WTC11 (cell line): ENCODE data around the gene RBM20. TPM values are rescaled to one million over a fixed set of nuclear protein-coding genes. Genes with fewer than 3 reads are reported as not detected.

Experiments used
- ATAC-seq: fragments of 200-7000 bp; cut with Tn5 transposase; 2 replicates; pipeline ENCODE4 v1.10.0; 2021; ENCODE audit warnings: mild to moderate bottlenecking, moderate library complexity
- CTCF ChIA-PET: fragments of 300-600 bp; sonication (Branson Sonifier 250); formaldehyde crosslinking; loops from one replicate; lab custom pipeline; 2021; ENCODE audit warnings: antibody characterized with exemption; lab: Charles Lee
- POLR2A ChIA-PET: fragments of 350-600 bp; sonication (Branson Sonifier 250); formaldehyde crosslinking; loops from one replicate; lab custom pipeline; 2021; ENCODE audit warnings: antibody characterized with exemption; lab: Charles Lee
- DNase-seq: peaks from one replicate; pipeline ENCODE4 v3.0.0; 2021; ENCODE audit warnings: low spot score
- H3K27ac Mint-ChIP-seq: 2 replicates; pipeline ENCODE4 v1.8.0; 2021; ENCODE audit warnings: mixed read lengths
- H3K27me3 Mint-ChIP-seq: 2 replicates; pipeline ENCODE4 v1.8.0; 2021; ENCODE audit warnings: low read depth, mild to moderate bottlenecking, moderate library complexity, mixed read lengths
- H3K36me3 Mint-ChIP-seq: 2 replicates; pipeline ENCODE4 v1.8.0; 2021; ENCODE audit warnings: mixed read lengths
- H3K4me1 Mint-ChIP-seq: 2 replicates; pipeline ENCODE4 v1.8.0; 2022; ENCODE audit warnings: mixed read lengths
- H3K4me3 Mint-ChIP-seq: 2 replicates; pipeline ENCODE4 v1.8.0; 2021; ENCODE audit warnings: mild to moderate bottlenecking, moderate library complexity, mixed read lengths
- H3K9me3 Mint-ChIP-seq: 2 replicates; pipeline ENCODE4 v1.8.0; 2021; ENCODE audit warnings: mixed read lengths
- CREB1 ChIP-seq: sonication (generic); formaldehyde crosslinking; IDR thresholded peaks from 2 replicates; pipeline ENCODE4 v1.8.0; 2023; ENCODE audit warnings: mild to moderate bottlenecking, missing genetic modification reagents
- EMX1 ChIP-seq: fragments of 250-450 bp; sonication (Bioruptor Pico); IDR thresholded peaks from 2 replicates; pipeline ENCODE4 v1.8.0; 2021; ENCODE audit warnings: mild to moderate bottlenecking
- FOXK1 ChIP-seq: sonication (generic); formaldehyde crosslinking; IDR thresholded peaks from 2 replicates; pipeline ENCODE4 v1.8.0; 2022; ENCODE audit warnings: mild to moderate bottlenecking, moderate library complexity, missing genetic modification reagents
- FOXP1 ChIP-seq: sonication (generic); formaldehyde crosslinking; IDR thresholded peaks from 2 replicates; pipeline ENCODE4 v1.8.0; 2022; ENCODE audit warnings: missing genetic modification reagents, mild to moderate bottlenecking, moderate library complexity, borderline replicate concordance
- IRF2 ChIP-seq: sonication (generic); formaldehyde crosslinking; IDR thresholded peaks from 2 replicates; pipeline ENCODE4 v1.8.0; 2022; ENCODE audit warnings: low read depth, missing genetic modification reagents, borderline replicate concordance
- JAZF1 ChIP-seq: fragments of 250-450 bp; sonication (Bioruptor Pico); IDR thresholded peaks from 2 replicates; pipeline ENCODE4 v1.9.0; 2021; ENCODE audit warnings: moderate library complexity, mild to moderate bottlenecking, inconsistent platforms
- KAT7 ChIP-seq: sonication (generic); formaldehyde crosslinking; IDR thresholded peaks from 2 replicates; pipeline ENCODE4 v1.8.1; 2023; ENCODE audit warnings: missing genetic modification reagents, mild to moderate bottlenecking, borderline replicate concordance
- NFE2L1 ChIP-seq: sonication (generic); formaldehyde crosslinking; IDR thresholded peaks from 2 replicates; pipeline ENCODE4 v1.8.1; 2023; ENCODE audit warnings: missing genetic modification reagents
- SMAD4 ChIP-seq: sonication (generic); formaldehyde crosslinking; IDR thresholded peaks from 2 replicates; pipeline ENCODE4 v1.8.0; 2022; ENCODE audit warnings: mild to moderate bottlenecking, missing genetic modification reagents
- TP53 ChIP-seq: sonication (generic); formaldehyde crosslinking; IDR thresholded peaks from 2 replicates; pipeline ENCODE4 v1.8.1; 2023; ENCODE audit warnings: mild to moderate bottlenecking, missing genetic modification reagents
- ZNF138 ChIP-seq: sonication (generic); formaldehyde crosslinking; conservative IDR thresholded peaks from 2 replicates; pipeline ENCODE4 v1.8.1; 2022; ENCODE audit warnings: mild to moderate bottlenecking, moderate library complexity, missing genetic modification reagents
- ZNF317 ChIP-seq: sonication (generic); formaldehyde crosslinking; IDR thresholded peaks from 2 replicates; pipeline ENCODE4 v1.8.1; 2023; ENCODE audit warnings: low read depth, mild to moderate bottlenecking, moderate library complexity, missing genetic modification reagents, borderline replicate concordance
- ZNF396 ChIP-seq: fragments of 250-450 bp; sonication (Bioruptor Pico); IDR thresholded peaks from 2 replicates; pipeline ENCODE4 v1.8.0; 2021; ENCODE audit warnings: mild to moderate bottlenecking, moderate library complexity, borderline replicate concordance
- total RNA-seq: library from RNA; stranded (reverse); gene quantifications from 3 replicates; pipeline ENCODE4 v1.2.3, GENCODE V29; 2021
- TF ChIP-seq, protein P1 (sequence below): fragments of 250-450 bp; sonication (Bioruptor Pico); IDR thresholded peaks from 2 replicates; pipeline ENCODE4 v1.9.0; 2021; ENCODE audit warnings: moderate library complexity, mild to moderate bottlenecking, inconsistent platforms, borderline replicate concordance
- TF ChIP-seq, protein P2 (sequence below): fragments of 250-450 bp; sonication (Bioruptor Pico); IDR thresholded peaks from 2 replicates; pipeline ENCODE4 v1.8.0; 2021; ENCODE audit warnings: mild to moderate bottlenecking
- TF ChIP-seq, protein P3 (sequence below): sonication (generic); formaldehyde crosslinking; conservative IDR thresholded peaks from 2 replicates; pipeline ENCODE4 v1.8.1; 2023; ENCODE audit warnings: mild to moderate bottlenecking, low read depth, missing genetic modification reagents, moderate library complexity
- TF ChIP-seq, protein P4 (sequence below): sonication (generic); formaldehyde crosslinking; IDR thresholded peaks from 2 replicates; pipeline ENCODE4 v1.8.0; 2023; ENCODE audit warnings: mild to moderate bottlenecking, missing genetic modification reagents
- TF ChIP-seq, protein P5 (sequence below): sonication (generic); formaldehyde crosslinking; IDR thresholded peaks from 2 replicates; pipeline ENCODE4 v1.8.1; 2022; ENCODE audit warnings: low read depth, mild to moderate bottlenecking, moderate library complexity, missing genetic modification reagents, borderline replicate concordance
- TF ChIP-seq, protein P6 (sequence below): sonication (generic); formaldehyde crosslinking; IDR thresholded peaks from 2 replicates; pipeline ENCODE4 v1.8.0; 2023; ENCODE audit warnings: missing genetic modification reagents

The RBM20 gene
- total RNA-seq, 1 experiment from 2014 or later, result 0.52 TPM

DNA sequence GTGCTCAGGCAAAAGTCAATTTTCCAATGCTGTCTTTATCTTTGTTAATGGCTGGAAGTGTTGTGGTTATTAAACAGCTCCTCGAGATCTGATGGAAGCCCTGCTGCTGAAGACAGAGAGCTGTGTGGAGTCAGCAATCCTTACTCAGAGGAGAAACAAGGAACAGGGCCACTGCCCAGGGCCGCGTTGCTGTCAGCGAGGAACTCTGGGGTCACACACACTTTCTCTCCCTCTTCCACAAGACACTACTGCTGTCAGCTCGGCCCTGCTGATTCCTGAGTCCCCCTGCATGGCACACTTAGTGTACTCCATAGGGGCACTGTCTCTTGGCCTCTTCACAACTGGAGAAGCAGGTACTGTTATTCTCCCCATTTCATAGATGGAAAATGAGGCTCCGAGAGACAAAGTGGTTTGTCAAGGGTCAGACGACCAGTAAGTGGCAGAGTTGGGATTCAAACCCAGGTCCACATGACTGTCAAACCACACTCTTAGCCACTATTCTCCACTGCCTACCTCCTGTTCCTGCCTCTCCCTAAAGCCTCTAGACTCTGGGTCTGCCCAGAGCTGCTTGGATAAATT, 198.3 kb downstream of the RBM20 start:
- H3K27ac Mint-ChIP-seq, result no peak overlapping the region
- DNase-seq, result no peak
- H3K9me3 Mint-ChIP-seq, result peaks cover 3% of the 10 kb centered on the region
- peaks cover 24% of the 10 kb centered on the region for H3K4me1 Mint-ChIP-seq
- CTCF ChIA-PET, result interaction anchor here (0.5 kb wide), 1 partner anchor 37 kb away, joined by 6 read pairs; no protein-coding TSS in a partner anchor
- POLR2A ChIA-PET, result interaction anchor here (1.2 kb wide), 1 partner anchor 29 kb away, joined by 5 read pairs; the partner anchor contains the start of gene PDCD4
- H3K4me3 Mint-ChIP-seq, result no peak overlapping the region
- TF ChIP-seq, protein P1, sequence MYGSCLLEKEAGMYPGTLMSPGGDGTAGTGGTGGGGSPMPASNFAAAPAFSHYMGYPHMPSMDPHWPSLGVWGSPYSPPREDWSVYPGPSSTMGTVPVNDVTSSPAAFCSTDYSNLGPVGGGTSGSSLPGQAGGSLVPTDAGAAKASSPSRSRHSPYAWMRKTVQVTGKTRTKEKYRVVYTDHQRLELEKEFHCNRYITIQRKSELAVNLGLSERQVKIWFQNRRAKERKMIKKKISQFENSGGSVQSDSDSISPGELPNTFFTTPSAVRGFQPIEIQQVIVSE (CRISPR knock-in tag), result no peak
- no peak for TF ChIP-seq FOXP1 (CRISPR knock-in tag)
- TF ChIP-seq EMX1 (CRISPR knock-in tag), result no peak
- TF ChIP-seq SMAD4, result no peak
- TF ChIP-seq, protein P2, sequence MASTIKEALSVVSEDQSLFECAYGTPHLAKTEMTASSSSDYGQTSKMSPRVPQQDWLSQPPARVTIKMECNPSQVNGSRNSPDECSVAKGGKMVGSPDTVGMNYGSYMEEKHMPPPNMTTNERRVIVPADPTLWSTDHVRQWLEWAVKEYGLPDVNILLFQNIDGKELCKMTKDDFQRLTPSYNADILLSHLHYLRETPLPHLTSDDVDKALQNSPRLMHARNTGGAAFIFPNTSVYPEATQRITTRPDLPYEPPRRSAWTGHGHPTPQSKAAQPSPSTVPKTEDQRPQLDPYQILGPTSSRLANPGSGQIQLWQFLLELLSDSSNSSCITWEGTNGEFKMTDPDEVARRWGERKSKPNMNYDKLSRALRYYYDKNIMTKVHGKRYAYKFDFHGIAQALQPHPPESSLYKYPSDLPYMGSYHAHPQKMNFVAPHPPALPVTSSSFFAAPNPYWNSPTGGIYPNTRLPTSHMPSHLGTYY (CRISPR knock-in tag), result no peak
- TF ChIP-seq FOXK1 (CRISPR knock-in tag), result no peak
- no peak for TF ChIP-seq ZNF138
- no peak for TF ChIP-seq KAT7 (CRISPR knock-in tag)
- TF ChIP-seq TP53 (CRISPR knock-in tag), result no peak
- no peak for TF ChIP-seq NFE2L1 (CRISPR knock-in tag)
- TF ChIP-seq, protein P3, sequence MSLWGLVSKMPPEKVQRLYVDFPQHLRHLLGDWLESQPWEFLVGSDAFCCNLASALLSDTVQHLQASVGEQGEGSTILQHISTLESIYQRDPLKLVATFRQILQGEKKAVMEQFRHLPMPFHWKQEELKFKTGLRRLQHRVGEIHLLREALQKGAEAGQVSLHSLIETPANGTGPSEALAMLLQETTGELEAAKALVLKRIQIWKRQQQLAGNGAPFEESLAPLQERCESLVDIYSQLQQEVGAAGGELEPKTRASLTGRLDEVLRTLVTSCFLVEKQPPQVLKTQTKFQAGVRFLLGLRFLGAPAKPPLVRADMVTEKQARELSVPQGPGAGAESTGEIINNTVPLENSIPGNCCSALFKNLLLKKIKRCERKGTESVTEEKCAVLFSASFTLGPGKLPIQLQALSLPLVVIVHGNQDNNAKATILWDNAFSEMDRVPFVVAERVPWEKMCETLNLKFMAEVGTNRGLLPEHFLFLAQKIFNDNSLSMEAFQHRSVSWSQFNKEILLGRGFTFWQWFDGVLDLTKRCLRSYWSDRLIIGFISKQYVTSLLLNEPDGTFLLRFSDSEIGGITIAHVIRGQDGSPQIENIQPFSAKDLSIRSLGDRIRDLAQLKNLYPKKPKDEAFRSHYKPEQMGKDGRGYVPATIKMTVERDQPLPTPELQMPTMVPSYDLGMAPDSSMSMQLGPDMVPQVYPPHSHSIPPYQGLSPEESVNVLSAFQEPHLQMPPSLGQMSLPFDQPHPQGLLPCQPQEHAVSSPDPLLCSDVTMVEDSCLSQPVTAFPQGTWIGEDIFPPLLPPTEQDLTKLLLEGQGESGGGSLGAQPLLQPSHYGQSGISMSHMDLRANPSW, result no peak
- no peak for TF ChIP-seq ZNF317 (CRISPR knock-in tag)
- TF ChIP-seq, protein P4, sequence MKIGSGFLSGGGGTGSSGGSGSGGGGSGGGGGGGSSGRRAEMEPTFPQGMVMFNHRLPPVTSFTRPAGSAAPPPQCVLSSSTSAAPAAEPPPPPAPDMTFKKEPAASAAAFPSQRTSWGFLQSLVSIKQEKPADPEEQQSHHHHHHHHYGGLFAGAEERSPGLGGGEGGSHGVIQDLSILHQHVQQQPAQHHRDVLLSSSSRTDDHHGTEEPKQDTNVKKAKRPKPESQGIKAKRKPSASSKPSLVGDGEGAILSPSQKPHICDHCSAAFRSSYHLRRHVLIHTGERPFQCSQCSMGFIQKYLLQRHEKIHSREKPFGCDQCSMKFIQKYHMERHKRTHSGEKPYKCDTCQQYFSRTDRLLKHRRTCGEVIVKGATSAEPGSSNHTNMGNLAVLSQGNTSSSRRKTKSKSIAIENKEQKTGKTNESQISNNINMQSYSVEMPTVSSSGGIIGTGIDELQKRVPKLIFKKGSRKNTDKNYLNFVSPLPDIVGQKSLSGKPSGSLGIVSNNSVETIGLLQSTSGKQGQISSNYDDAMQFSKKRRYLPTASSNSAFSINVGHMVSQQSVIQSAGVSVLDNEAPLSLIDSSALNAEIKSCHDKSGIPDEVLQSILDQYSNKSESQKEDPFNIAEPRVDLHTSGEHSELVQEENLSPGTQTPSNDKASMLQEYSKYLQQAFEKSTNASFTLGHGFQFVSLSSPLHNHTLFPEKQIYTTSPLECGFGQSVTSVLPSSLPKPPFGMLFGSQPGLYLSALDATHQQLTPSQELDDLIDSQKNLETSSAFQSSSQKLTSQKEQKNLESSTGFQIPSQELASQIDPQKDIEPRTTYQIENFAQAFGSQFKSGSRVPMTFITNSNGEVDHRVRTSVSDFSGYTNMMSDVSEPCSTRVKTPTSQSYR, result no peak
- TF ChIP-seq, protein P5, sequence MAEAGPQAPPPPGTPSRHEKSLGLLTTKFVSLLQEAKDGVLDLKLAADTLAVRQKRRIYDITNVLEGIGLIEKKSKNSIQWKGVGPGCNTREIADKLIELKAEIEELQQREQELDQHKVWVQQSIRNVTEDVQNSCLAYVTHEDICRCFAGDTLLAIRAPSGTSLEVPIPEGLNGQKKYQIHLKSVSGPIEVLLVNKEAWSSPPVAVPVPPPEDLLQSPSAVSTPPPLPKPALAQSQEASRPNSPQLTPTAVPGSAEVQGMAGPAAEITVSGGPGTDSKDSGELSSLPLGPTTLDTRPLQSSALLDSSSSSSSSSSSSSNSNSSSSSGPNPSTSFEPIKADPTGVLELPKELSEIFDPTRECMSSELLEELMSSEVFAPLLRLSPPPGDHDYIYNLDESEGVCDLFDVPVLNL, result no peak
- TF ChIP-seq IRF2 (CRISPR knock-in tag), result no peak
- TF ChIP-seq CREB1 (CRISPR knock-in tag), result no peak
- TF ChIP-seq JAZF1 (CRISPR knock-in tag), result no peak
- no peak for TF ChIP-seq ZNF396 (CRISPR knock-in tag)
- TF ChIP-seq, protein P6, sequence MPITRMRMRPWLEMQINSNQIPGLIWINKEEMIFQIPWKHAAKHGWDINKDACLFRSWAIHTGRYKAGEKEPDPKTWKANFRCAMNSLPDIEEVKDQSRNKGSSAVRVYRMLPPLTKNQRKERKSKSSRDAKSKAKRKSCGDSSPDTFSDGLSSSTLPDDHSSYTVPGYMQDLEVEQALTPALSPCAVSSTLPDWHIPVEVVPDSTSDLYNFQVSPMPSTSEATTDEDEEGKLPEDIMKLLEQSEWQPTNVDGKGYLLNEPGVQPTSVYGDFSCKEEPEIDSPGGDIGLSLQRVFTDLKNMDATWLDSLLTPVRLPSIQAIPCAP (CRISPR knock-in tag), result no peak
- H3K27me3 Mint-ChIP-seq, result no peaks in the 10 kb centered on the region
- ATAC-seq, result no peak
- no peaks in the 10 kb centered on the region for H3K36me3 Mint-ChIP-seq
